ENCODE data around the gene MTX3. TPM values are rescaled to one million over a fixed set of nuclear protein-coding genes. Genes with fewer than 3 reads are reported as not detected.

Gene MTX3
- total and polyA plus RNA-seq, 4 donors, result 4.2 to 22.6 (median 9.1) TPM

DNA sequence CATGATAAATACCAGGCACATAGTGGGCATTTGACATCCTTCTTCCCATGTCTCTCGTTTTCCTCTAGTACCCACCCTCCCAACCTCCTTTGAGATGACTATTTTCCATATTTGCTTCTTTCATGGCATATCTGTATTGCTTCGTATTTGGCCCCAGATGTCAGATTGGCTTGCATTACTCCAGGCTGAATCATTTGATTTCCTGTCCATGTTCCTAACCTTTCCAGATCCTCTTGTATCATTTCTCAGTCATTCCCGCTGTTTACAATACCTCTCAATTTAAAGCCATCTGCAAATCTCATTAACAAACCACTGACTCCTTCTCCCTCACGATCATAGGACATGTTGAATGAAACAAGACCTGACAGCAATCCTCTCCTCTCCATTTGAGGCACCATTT, 19.9 kb downstream of the MTX3 start:
- DNase-seq, result no peak
- no peak for ATAC-seq (ENCODE audit: insufficient read depth, low FRiP score)
- TF ChIP-seq, protein P1, sequence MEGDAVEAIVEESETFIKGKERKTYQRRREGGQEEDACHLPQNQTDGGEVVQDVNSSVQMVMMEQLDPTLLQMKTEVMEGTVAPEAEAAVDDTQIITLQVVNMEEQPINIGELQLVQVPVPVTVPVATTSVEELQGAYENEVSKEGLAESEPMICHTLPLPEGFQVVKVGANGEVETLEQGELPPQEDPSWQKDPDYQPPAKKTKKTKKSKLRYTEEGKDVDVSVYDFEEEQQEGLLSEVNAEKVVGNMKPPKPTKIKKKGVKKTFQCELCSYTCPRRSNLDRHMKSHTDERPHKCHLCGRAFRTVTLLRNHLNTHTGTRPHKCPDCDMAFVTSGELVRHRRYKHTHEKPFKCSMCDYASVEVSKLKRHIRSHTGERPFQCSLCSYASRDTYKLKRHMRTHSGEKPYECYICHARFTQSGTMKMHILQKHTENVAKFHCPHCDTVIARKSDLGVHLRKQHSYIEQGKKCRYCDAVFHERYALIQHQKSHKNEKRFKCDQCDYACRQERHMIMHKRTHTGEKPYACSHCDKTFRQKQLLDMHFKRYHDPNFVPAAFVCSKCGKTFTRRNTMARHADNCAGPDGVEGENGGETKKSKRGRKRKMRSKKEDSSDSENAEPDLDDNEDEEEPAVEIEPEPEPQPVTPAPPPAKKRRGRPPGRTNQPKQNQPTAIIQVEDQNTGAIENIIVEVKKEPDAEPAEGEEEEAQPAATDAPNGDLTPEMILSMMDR (IDR thresholded peaks at IDR 0.05; ENCODE audit: control extremely low read depth, extremely low read depth), result no peak
- Histone ChIP-seq H3K36me3 (ENCODE audit: control insufficient read depth in 4 of 4, insufficient read depth in 4 of 4, low read length in 4 of 4) (peaks cover 0 to 1% (median 0%) of the 10 kb centered on the region in 4 donors), H3K27ac (ENCODE audit: low read depth in 1 of 2, low read length in 1 of 2) (no peak overlapping the region), H3K9me3 (ENCODE audit: control insufficient read depth in 4 of 4, insufficient read depth in 3 of 4, low read length in 3 of 4) (no peaks in the 10 kb centered on the region), H3K9ac (ENCODE audit: insufficient read depth in 1 of 2, low read length in 2 of 2) (no peak overlapping the region), H3K4me1 (ENCODE audit: control insufficient read depth in 5 of 5, insufficient read depth in 5 of 5, low read length in 5 of 5) (peaks cover 0 to 3% (median 0%) of the 10 kb centered on the region in 5 donors), H3K27me3 (ENCODE audit: control insufficient read depth in 3 of 3, insufficient read depth in 3 of 3, low read length in 2 of 3) (peaks cover 0 to 9% (median 0%) of the 10 kb centered on the region in 3 donors), H3K4me3 (no peak overlapping the region)
- WGBS, 2 donors, result 82 to 83% methylated on average over 4 of the region's 4 CpGs

GRCh38 chr5:79966448-79966847, 24.6 kb downstream of the MTX3 start:
- H3K4me3 ChIP-seq, result no peak overlapping the region
- no peaks in the 10 kb centered on the region for H3K9me3 ChIP-seq (ENCODE audit: control insufficient read depth in 4 of 4, insufficient read depth in 3 of 4, low read length in 3 of 4)
- H3K9ac ChIP-seq (ENCODE audit: insufficient read depth in 1 of 2, low read length in 2 of 2), result no peak overlapping the region
- TF ChIP-seq, protein P1 (IDR thresholded peaks at IDR 0.05; ENCODE audit: control extremely low read depth, extremely low read depth), result no peak
- no peaks in the 10 kb centered on the region for H3K4me1 ChIP-seq (ENCODE audit: control insufficient read depth in 5 of 5, insufficient read depth in 5 of 5, low read length in 5 of 5)
- H3K27me3 ChIP-seq (ENCODE audit: control insufficient read depth in 3 of 3, insufficient read depth in 3 of 3, low read length in 2 of 3), result peaks cover 0 to 9% (median 0%) of the 10 kb centered on the region in 3 donors
- no peaks in the 10 kb centered on the region for H3K36me3 ChIP-seq (ENCODE audit: control insufficient read depth in 4 of 4, insufficient read depth in 4 of 4, low read length in 4 of 4)
- H3K27ac ChIP-seq (ENCODE audit: low read depth in 1 of 2, low read length in 1 of 2), result no peak overlapping the region
- ATAC-seq (ENCODE audit: insufficient read depth, low FRiP score) (no peak), DNase-seq (no peak)
- WGBS, 2 donors, result 87 to 93% methylated on average over 5 of the region's 5 CpGs

- 63 to 78% methylated on average over 7 of the region's 7 CpGs for WGBS, 2 donors
- ATAC-seq (ENCODE audit: insufficient read depth, low FRiP score), result no peak
- no peak for DNase-seq
- no peaks in the 10 kb centered on the region for H3K4me1 ChIP-seq (ENCODE audit: control insufficient read depth in 5 of 5, insufficient read depth in 5 of 5, low read length in 5 of 5)
- H3K9ac ChIP-seq (ENCODE audit: insufficient read depth in 1 of 2, low read length in 2 of 2), result no peak overlapping the region
- H3K9me3 ChIP-seq (ENCODE audit: control insufficient read depth in 4 of 4, insufficient read depth in 3 of 4, low read length in 3 of 4), result no peaks in the 10 kb centered on the region
- H3K27ac ChIP-seq (ENCODE audit: low read depth in 1 of 2, low read length in 1 of 2), result no peak overlapping the region
- TF ChIP-seq, protein P1 (IDR thresholded peaks at IDR 0.05; ENCODE audit: control extremely low read depth, extremely low read depth), result no peak
- H3K27me3 ChIP-seq (ENCODE audit: control insufficient read depth in 3 of 3, insufficient read depth in 3 of 3, low read length in 2 of 3), result peaks cover 0 to 6% (median 0%) of the 10 kb centered on the region in 3 donors
- H3K4me3 ChIP-seq, result no peak overlapping the region
- no peaks in the 10 kb centered on the region for H3K36me3 ChIP-seq (ENCODE audit: control insufficient read depth in 4 of 4, insufficient read depth in 4 of 4, low read length in 4 of 4)
Measured at GRCh38 chr5:79964136-79964535, 26.9 kb downstream of the MTX3 start.

Measured in lung (tissue), 12 donors.